Measurements from ENCODE around the gene THOP1.
A peak's percentile ranks its signal among the peaks of the same experiment; 100 is the strongest.

THOP1 gene

DNA sequence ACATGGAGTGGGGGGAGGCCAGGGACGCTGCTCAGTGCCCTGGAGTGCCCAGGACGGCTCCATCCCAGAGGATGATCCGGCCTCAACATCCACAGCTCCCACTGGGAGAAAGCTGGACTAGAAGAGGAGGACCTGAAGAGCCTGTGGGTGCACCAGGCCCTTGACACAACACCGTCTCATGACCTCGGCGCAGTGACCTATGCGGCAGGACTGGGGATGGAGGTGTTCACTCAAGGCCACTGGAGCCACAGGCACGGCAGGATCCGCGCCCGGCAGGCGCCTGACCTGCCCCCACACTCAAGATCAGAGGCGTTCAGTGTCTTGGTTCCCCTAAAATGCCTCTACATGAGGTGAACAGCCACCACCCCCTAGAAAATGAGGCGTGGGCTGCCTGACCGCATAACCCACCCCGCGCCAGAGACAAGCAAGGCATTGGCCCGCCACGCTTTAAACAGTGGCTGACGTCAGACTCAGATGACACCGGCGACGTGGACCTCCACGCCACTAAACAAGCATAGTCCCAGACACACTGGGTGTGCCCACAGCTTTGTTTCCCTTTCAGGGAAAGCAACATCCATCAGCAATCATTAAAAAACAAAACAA, 10.2 kb upstream of the THOP1 start:
- no peak overlapping the region for H3K14ac ChIP-seq (ENCODE audit: low read length in 2 of 2)
- no peak overlapping the region for H2BK12ac ChIP-seq (ENCODE audit: low read length in 2 of 2)
- H3K4me2 ChIP-seq (ENCODE audit: low read length, poor library complexity, severe bottlenecking): no peak overlapping the region
- DNase-seq: no peak
- no peak overlapping the region for H3K18ac ChIP-seq (ENCODE audit: low read depth in 1 of 2, low read length in 2 of 2)
- peak overlapping the region; percentile 56 for H3K9ac ChIP-seq (ENCODE audit: low read length)
- no peak overlapping the region for H3K4ac ChIP-seq (ENCODE audit: low read depth in 1 of 2, low read length in 2 of 2)
- no peak overlapping the region for H3K23ac ChIP-seq (ENCODE audit: low read length in 2 of 2)
- H2BK5ac ChIP-seq (ENCODE audit: low read depth, low read length, poor library complexity, severe bottlenecking): no peak overlapping the region
- H3K27me3 ChIP-seq (ENCODE audit: control insufficient read depth in 1 of 2, insufficient read depth in 1 of 2, low read length in 2 of 2): no peaks in the 10 kb centered on the region
- H2BK120ac ChIP-seq (ENCODE audit: low read depth, low read length): no peak overlapping the region
- H3K4me3 ChIP-seq (ENCODE audit: insufficient read depth in 1 of 2, low read depth in 1 of 2, low read length in 2 of 2): peak overlapping the region in 1 of 2 experiments; percentile 18
- H3K79me1 ChIP-seq (replicated peaks; ENCODE audit: low read length, poor library complexity, severe bottlenecking): peaks cover 2% of the 10 kb centered on the region
- no peaks in the 10 kb centered on the region for H3K9me3 ChIP-seq (ENCODE audit: control insufficient read depth, low read length)
- WGBS: 95% methylated on average over 24 of the region's 24 CpGs
- H3K36me3 ChIP-seq (ENCODE audit: control insufficient read depth in 1 of 2, insufficient read depth in 2 of 2, low read depth in 1 of 2, low read length in 2 of 2): peaks cover 4 to 68% of the 10 kb centered on the region in 2 experiments
- no peak overlapping the region for H4K8ac ChIP-seq (ENCODE audit: low read length)
- H2AK5ac ChIP-seq (ENCODE audit: low read length, severe bottlenecking): no peak overlapping the region
- no peak overlapping the region for H4K91ac ChIP-seq (ENCODE audit: low read length)
- H2AFZ ChIP-seq (ENCODE audit: low read depth, low read length): no peak overlapping the region
- no peak overlapping the region for H3K27ac ChIP-seq (ENCODE audit: low read length, poor library complexity, severe bottlenecking)
- peaks cover 19% of the 10 kb centered on the region for H3K4me1 ChIP-seq (ENCODE audit: control insufficient read depth, insufficient read depth, low read depth, low read length)
- no peak overlapping the region for H2BK15ac ChIP-seq (ENCODE audit: low read depth, poor library complexity, severe bottlenecking)

DNA sequence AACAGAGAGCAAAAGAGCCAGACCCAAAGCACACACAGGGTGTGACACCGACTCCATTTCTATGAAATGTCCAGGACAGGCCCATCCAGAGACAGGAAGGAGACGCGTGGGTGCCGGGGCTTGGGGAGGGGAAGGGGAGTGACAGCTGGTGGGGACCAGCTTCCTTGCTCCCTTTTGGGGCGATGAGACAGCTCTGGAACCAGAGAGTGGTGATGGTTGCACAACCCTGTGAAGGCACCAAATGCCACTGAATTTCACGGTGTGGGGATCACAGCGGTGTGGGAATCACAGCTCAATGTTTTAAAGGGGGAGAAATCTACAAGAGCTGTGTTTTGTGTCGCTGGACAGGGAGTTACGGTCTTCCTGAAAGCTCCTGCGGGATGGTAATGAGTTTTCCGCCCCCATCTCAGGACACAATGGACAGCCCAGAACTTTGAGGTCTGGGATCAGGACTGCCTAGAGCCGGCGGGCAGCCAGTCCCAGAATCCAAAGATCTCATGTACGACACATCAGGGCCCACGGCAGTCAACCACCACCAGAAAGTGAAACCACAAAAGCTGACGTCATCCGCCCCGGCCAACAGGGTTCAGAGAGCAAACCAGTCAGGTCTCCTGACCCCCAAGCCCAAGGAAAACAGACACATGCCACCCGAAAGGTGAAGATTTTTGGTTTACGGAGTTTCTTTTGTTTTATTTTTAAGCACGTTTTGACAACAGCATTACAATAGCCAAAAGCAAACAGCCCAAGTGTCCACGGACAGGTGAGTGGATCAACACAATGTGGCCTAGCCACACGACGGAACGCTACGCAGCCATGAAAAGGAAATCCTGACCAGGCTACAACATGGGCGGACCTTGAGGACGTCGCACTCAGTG, 9.5 kb upstream of the THOP1 start:
- peak overlapping the region; percentile 30 for H4K8ac ChIP-seq (ENCODE audit: low read length)
- 90% methylated on average over 29 of the region's 29 CpGs for WGBS

DNA sequence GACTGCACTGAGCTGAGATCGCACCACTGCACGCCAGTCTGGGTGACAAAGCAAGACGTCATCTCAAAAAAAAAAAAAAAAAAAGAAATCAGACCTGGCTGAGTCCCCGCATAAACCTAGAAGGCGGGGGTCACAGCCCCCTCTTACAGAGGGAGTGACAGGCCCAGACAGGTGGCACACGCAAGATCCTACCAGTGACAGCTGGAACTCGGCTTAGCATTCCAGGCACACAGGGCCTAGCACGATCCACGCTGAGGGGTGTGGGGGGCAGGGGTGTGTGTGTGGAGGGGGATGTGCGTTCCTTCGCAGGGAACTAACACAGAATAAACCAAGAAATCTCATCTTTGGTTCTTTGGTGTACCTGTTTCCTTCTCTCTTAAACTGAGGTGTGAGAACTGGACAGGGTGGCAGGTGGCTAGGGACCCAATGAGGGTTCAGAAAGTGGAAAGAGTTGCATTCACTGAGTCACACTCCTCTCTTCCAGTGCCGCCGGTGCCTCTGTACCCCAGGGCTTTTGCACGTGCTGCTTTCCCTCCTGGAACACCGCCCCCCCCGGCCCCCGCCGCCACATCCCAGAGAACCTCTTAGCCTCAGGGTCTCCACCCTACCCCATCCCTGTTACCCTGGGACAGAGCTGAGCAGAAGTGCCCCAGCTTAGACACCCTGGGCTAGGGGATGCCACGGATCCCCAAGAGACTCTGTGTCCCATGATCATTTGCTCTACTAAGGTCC, 7.2 kb upstream of the THOP1 start:
- 97% methylated on average over 17 of the region's 19 CpGs for WGBS
- Histone ChIP-seq H3K9me3 (ENCODE audit: control insufficient read depth, low read length) (no peaks in the 10 kb centered on the region), H3K79me1 (replicated peaks; ENCODE audit: low read length, poor library complexity, severe bottlenecking) (peaks cover 2% of the 10 kb centered on the region), H3K4me3 (ENCODE audit: insufficient read depth in 1 of 2, low read depth in 1 of 2, low read length in 2 of 2) (no peak overlapping the region), H3K14ac (ENCODE audit: low read length in 2 of 2) (no peak overlapping the region), H3K4ac (ENCODE audit: low read depth in 1 of 2, low read length in 2 of 2) (no peak overlapping the region), H2BK12ac (ENCODE audit: low read length in 2 of 2) (no peak overlapping the region), H3K36me3 (ENCODE audit: control insufficient read depth in 1 of 2, insufficient read depth in 2 of 2, low read depth in 1 of 2, low read length in 2 of 2) (peaks cover 4 to 56% of the 10 kb centered on the region in 2 experiments), H3K9ac (ENCODE audit: low read length) (no peak overlapping the region), H3K23ac (ENCODE audit: low read length in 2 of 2) (no peak overlapping the region), H2BK120ac (ENCODE audit: low read depth, low read length) (no peak overlapping the region), H4K8ac (ENCODE audit: low read length) (no peak overlapping the region), H2AFZ (ENCODE audit: low read depth, low read length) (no peak overlapping the region), H3K18ac (ENCODE audit: low read depth in 1 of 2, low read length in 2 of 2) (no peak overlapping the region), H2BK15ac (ENCODE audit: low read depth, poor library complexity, severe bottlenecking) (no peak overlapping the region), H4K91ac (ENCODE audit: low read length) (no peak overlapping the region), H2BK5ac (ENCODE audit: low read depth, low read length, poor library complexity, severe bottlenecking) (no peak overlapping the region), H3K27ac (ENCODE audit: low read length, poor library complexity, severe bottlenecking) (no peak overlapping the region), H3K27me3 (ENCODE audit: control insufficient read depth in 1 of 2, insufficient read depth in 1 of 2, low read length in 2 of 2) (no peaks in the 10 kb centered on the region), H2AK5ac (ENCODE audit: low read length, severe bottlenecking) (no peak overlapping the region), H3K4me1 (ENCODE audit: control insufficient read depth, insufficient read depth, low read depth, low read length) (peaks cover 27% of the 10 kb centered on the region), H3K4me2 (ENCODE audit: low read length, poor library complexity, severe bottlenecking) (no peak overlapping the region)
- no peak for DNase-seq

More for the DNA sequence above, 9.5 kb upstream of the THOP1 start:
- Histone ChIP-seq H3K27me3 (ENCODE audit: control insufficient read depth in 1 of 2, insufficient read depth in 1 of 2, low read length in 2 of 2) (no peaks in the 10 kb centered on the region), H3K79me1 (replicated peaks; ENCODE audit: low read length, poor library complexity, severe bottlenecking) (peaks cover 2% of the 10 kb centered on the region), H3K23ac (ENCODE audit: low read length in 2 of 2) (no peak overlapping the region), H3K4ac (ENCODE audit: low read depth in 1 of 2, low read length in 2 of 2) (no peak overlapping the region), H2AFZ (ENCODE audit: low read depth, low read length) (no peak overlapping the region), H3K14ac (ENCODE audit: low read length in 2 of 2) (no peak overlapping the region), H3K4me2 (ENCODE audit: low read length, poor library complexity, severe bottlenecking) (no peak overlapping the region), H2AK5ac (ENCODE audit: low read length, severe bottlenecking) (peak overlapping the region; percentile 5), H2BK5ac (ENCODE audit: low read depth, low read length, poor library complexity, severe bottlenecking) (no peak overlapping the region), H2BK12ac (ENCODE audit: low read length in 2 of 2) (peak overlapping the region in 1 of 2 experiments; percentile 78), H3K9me3 (ENCODE audit: control insufficient read depth, low read length) (no peaks in the 10 kb centered on the region), H3K27ac (ENCODE audit: low read length, poor library complexity, severe bottlenecking) (no peak overlapping the region), H3K18ac (ENCODE audit: low read depth in 1 of 2, low read length in 2 of 2) (no peak overlapping the region), H3K9ac (ENCODE audit: low read length) (peak overlapping the region; percentile 56), H4K91ac (ENCODE audit: low read length) (no peak overlapping the region), H3K36me3 (ENCODE audit: control insufficient read depth in 1 of 2, insufficient read depth in 2 of 2, low read depth in 1 of 2, low read length in 2 of 2) (peaks cover 4 to 67% of the 10 kb centered on the region in 2 experiments), H3K4me1 (ENCODE audit: control insufficient read depth, insufficient read depth, low read depth, low read length) (peaks cover 23% of the 10 kb centered on the region), H2BK15ac (ENCODE audit: low read depth, poor library complexity, severe bottlenecking) (no peak overlapping the region), H2BK120ac (ENCODE audit: low read depth, low read length) (no peak overlapping the region), H3K4me3 (ENCODE audit: insufficient read depth in 1 of 2, low read depth in 1 of 2, low read length in 2 of 2) (peak overlapping the region in 1 of 2 experiments; percentile 18)
- DNase-seq: peak; percentile 68
